Erythroblast (primary cell): Measurements from ENCODE around the gene ELP6.
"Not testable (repeated sequence)": the region's sequence is repeated elsewhere in the genome, so short reads cannot be mapped to it uniquely, and the experiment has no call there.

Experiments used
- DNase-seq, 2 experiments: peaks; one replicate each; lab custom pipeline; 2025; lab: John Stamatoyannopoulos, UW
- GATA1 ChIP-seq: IDR thresholded peaks from 2 replicates; pipeline ENCODE4 v1.6.1; 2011; ENCODE audit warnings: low read depth, mild to moderate bottlenecking, control low read depth, low read length, moderate library complexity
- POLR2A ChIP-seq: IDR thresholded peaks from 2 replicates; pipeline ENCODE4 v1.6.1; 2011; ENCODE audit warnings: mild to moderate bottlenecking, low read length

The ELP6 gene

GRCh38 chr3:47487265-47487664 lies 26.2 kb downstream of the ELP6 start:
- DNase-seq = no peak
- no peak for TF ChIP-seq POLR2A
- TF ChIP-seq GATA1 = no peak

- TF ChIP-seq POLR2A (no peak), GATA1 (no peak)
- DNase-seq = no peak
Observed at GRCh38 chr3:47485812-47486211, 27.7 kb downstream of the ELP6 start.

GRCh38 chr3:47482366-47482765 lies 31.1 kb downstream of the ELP6 start:
- TF ChIP-seq GATA1 = no peak
- TF ChIP-seq POLR2A = no peak
- peak; percentile 23 to 50 for DNase-seq

- peak in 1 of 2 experiments; percentile 16 for DNase-seq
Observed at GRCh38 chr3:47481763-47482162, 31.7 kb downstream of the ELP6 start.

- not testable (repeated sequence) for DNase-seq
Observed at GRCh38 chr3:47480267-47480666, 33.2 kb downstream of the ELP6 start.

GRCh38 chr3:47479826-47480160 lies 33.7 kb downstream of the ELP6 start:
- no peak for DNase-seq
- TF ChIP-seq GATA1 (no peak), POLR2A (no peak)

- DNase-seq = no peak
- TF ChIP-seq GATA1 = no peak
- no peak for TF ChIP-seq POLR2A
Observed at GRCh38 chr3:47478022-47478421, 35.5 kb downstream of the ELP6 start.

GRCh38 chr3:47476644-47477199 lies 36.8 kb downstream of the ELP6 start:
- DNase-seq = peak in 1 of 2 experiments; percentile 43

GRCh38 chr3:47476330-47476626 lies 37.2 kb downstream of the ELP6 start:
- no peak for DNase-seq
- no peak for TF ChIP-seq POLR2A
- TF ChIP-seq GATA1 = no peak

More at GRCh38 chr3:47476644-47477199, 36.8 kb downstream of the ELP6 start:
- no peak for TF ChIP-seq GATA1

GRCh38 chr3:47475570-47476329 lies 37.8 kb downstream of the ELP6 start, which contains the start of gene SCAP:
TSS of gene SCAP (minus strand) at chr3:47475941. CDS start at chr3:47442993, 32,948 bp downstream.
- peak; percentile 66 for TF ChIP-seq POLR2A
- no peak for TF ChIP-seq GATA1
- DNase-seq = peak; percentile 95 to 97

- DNase-seq = no peak
Observed at GRCh38 chr3:47475029-47475569, 38.4 kb downstream of the ELP6 start.

GRCh38 chr3:47473391-47473790 lies 40.1 kb downstream of the ELP6 start:
- TF ChIP-seq POLR2A = no peak
- no peak for TF ChIP-seq GATA1
- no peak for DNase-seq

More at GRCh38 chr3:47475029-47475569, 38.4 kb downstream of the ELP6 start:
- no peak for TF ChIP-seq GATA1
- TF ChIP-seq POLR2A = no peak

- TF ChIP-seq GATA1 (no peak), POLR2A (no peak)
- no peak for DNase-seq
Observed at GRCh38 chr3:47469616-47470015, 43.9 kb downstream of the ELP6 start.

- not testable (repeated sequence) for DNase-seq
Observed at GRCh38 chr3:47468315-47468714, 45.2 kb downstream of the ELP6 start.

- DNase-seq = no peak
- TF ChIP-seq POLR2A (no peak), GATA1 (no peak)
Observed at GRCh38 chr3:47464588-47464987, 48.9 kb downstream of the ELP6 start.

GRCh38 chr3:47459534-47460085 lies 53.9 kb downstream of the ELP6 start:
- DNase-seq = not testable (repeated sequence)
